IMR-90 (cell line): Measurements from ENCODE around the gene THOC6. TPM values are rescaled to one million over a fixed set of nuclear protein-coding genes. Genes with fewer than 3 reads are reported as not detected.
A peak's percentile ranks its signal among the peaks of the same experiment; 100 is the strongest.

Experiments used
- ATAC-seq: fragments of 200-7000 bp; cut with Tn5 transposase; 2 replicates; pipeline ENCODE4 v1.9.1; 2020; ENCODE audit warnings: low read depth, mild to moderate bottlenecking, moderate library complexity
- BruUV-seq: library from RNA; stranded (reverse); fragments of 400-500 nt; replicated peaks from 2 replicates; lab custom pipeline; 2021; lab: Mats Ljungman, UMichigan
- CTCF ChIA-PET: fragments of 300-600 bp; formaldehyde crosslinking; extraction: SDS; loops from one replicate; lab custom pipeline; 2021; ENCODE audit warnings: antibody characterized with exemption; lab: Yijun Ruan, JAX
- POLR2A ChIA-PET: fragments of 300-600 bp; sonication (Branson Sonifier 250); formaldehyde crosslinking; loops from one replicate; lab custom pipeline; 2022; ENCODE audit warnings: antibody characterized with exemption; ENCODE audit not compliant: unreplicated experiment; lab: Charles Lee
- DNase-seq: peaks from one replicate; pipeline ENCODE4 v3.0.0; 2013
- H2AFZ ChIP-seq: replicated peaks from 2 replicates; pipeline ENCODE3; 2013; ENCODE audit warnings: low read length, mild to moderate bottlenecking; ENCODE audit not compliant: poor library complexity
- H2AK5ac ChIP-seq: 2 replicates; pipeline ENCODE4 v1.6.1; 2013; ENCODE audit warnings: low read depth, low read length, inconsistent platforms
- H2AK9ac ChIP-seq: replicated peaks from 2 replicates; pipeline ENCODE3; 2013; ENCODE audit warnings: mild to moderate bottlenecking, low read depth, low read length, moderate library complexity; ENCODE audit not compliant: poor library complexity
- H2BK120ac ChIP-seq: 2 replicates; pipeline ENCODE4 v1.6.1; 2013; ENCODE audit warnings: low read depth, low read length, inconsistent platforms
- H2BK15ac ChIP-seq: 3 replicates; pipeline ENCODE4 v1.6.1; 2013; ENCODE audit warnings: low read depth, low read length, inconsistent platforms
- H2BK20ac ChIP-seq: 2 replicates; pipeline ENCODE4 v1.6.1; 2013; ENCODE audit warnings: low read depth, mild to moderate bottlenecking, inconsistent platforms, low read length, moderate library complexity
- H2BK5ac ChIP-seq: 2 replicates; pipeline ENCODE4 v1.6.1; 2013; ENCODE audit warnings: mild to moderate bottlenecking, low read depth, low read length, inconsistent platforms; ENCODE audit not compliant: poor library complexity, severe bottlenecking
- H3K14ac ChIP-seq: replicated peaks from 2 replicates; pipeline ENCODE4 v1.6.1; 2013; ENCODE audit warnings: low read depth, low read length, inconsistent platforms
- H3K18ac ChIP-seq: 2 replicates; pipeline ENCODE4 v1.6.1; 2013; ENCODE audit warnings: low read depth, low read length, control low read depth
- H3K23ac ChIP-seq: 2 replicates; pipeline ENCODE4 v1.6.1; 2013; ENCODE audit warnings: low read depth, low read length, inconsistent platforms
- H3K27ac ChIP-seq: 2 replicates; pipeline ENCODE4 v1.5.1; 2013; ENCODE audit warnings: mild to moderate bottlenecking, control low read depth, low read length; ENCODE audit not compliant: insufficient read depth
- H3K27me3 ChIP-seq: 2 replicates; pipeline ENCODE4 v1.6.1; 2013; ENCODE audit warnings: low read length; ENCODE audit not compliant: control insufficient read depth, insufficient read depth
- H3K36me3 ChIP-seq: 2 replicates; pipeline ENCODE4 v1.6.1; 2013; ENCODE audit warnings: low read length, mixed read lengths; ENCODE audit not compliant: control insufficient read depth, insufficient read depth
- H3K4ac ChIP-seq: 2 replicates; pipeline ENCODE4 v1.6.1; 2013; ENCODE audit warnings: low read depth, low read length, inconsistent platforms
- H3K4me1 ChIP-seq: 2 replicates; pipeline ENCODE4 v1.6.1; 2013; ENCODE audit warnings: low read length, mixed read lengths; ENCODE audit not compliant: control insufficient read depth, insufficient read depth
- H3K4me2 ChIP-seq: 2 replicates; pipeline ENCODE4 v1.6.1; 2013; ENCODE audit warnings: low read depth, mild to moderate bottlenecking, control low read depth, low read length, moderate library complexity
- H3K4me3 ChIP-seq: 2 replicates; pipeline ENCODE4 v1.5.1; 2013; ENCODE audit warnings: low read depth, mild to moderate bottlenecking, control low read depth, low read length, moderate library complexity; ENCODE audit not compliant: insufficient read depth
- H3K56ac ChIP-seq: 2 replicates; pipeline ENCODE4 v1.6.1; 2013; ENCODE audit warnings: low read length, inconsistent platforms; ENCODE audit not compliant: insufficient read depth; ENCODE audit errors: extremely low read depth
- H3K79me1 ChIP-seq, 2 experiments: 2 replicates each; pipeline ENCODE4 v1.6.1; 2013; ENCODE audit warnings: low read length in 2 of 2, inconsistent platforms in 1 of 2, low read depth in 1 of 2
- H3K9ac ChIP-seq: 2 replicates; pipeline ENCODE4 v1.6.1; 2013; ENCODE audit warnings: low read depth, low read length, control low read depth
- H3K9me1 ChIP-seq: 2 replicates; pipeline ENCODE4 v1.6.1; 2013; ENCODE audit warnings: low read length, inconsistent platforms; ENCODE audit not compliant: insufficient read depth
- H3K9me3 ChIP-seq: 2 replicates; pipeline ENCODE4 v1.6.1; 2013; ENCODE audit warnings: low read length; ENCODE audit not compliant: control insufficient read depth, insufficient read depth
- H4K20me1 ChIP-seq: 2 replicates; pipeline ENCODE4 v1.6.1; 2013; ENCODE audit warnings: low read length, inconsistent platforms; ENCODE audit not compliant: insufficient read depth
- H4K5ac ChIP-seq: 2 replicates; pipeline ENCODE4 v1.6.1; 2013; ENCODE audit warnings: mild to moderate bottlenecking, low read depth, low read length, control low read depth
- H4K8ac ChIP-seq, 2 experiments: 2 replicates each; pipeline ENCODE4 v1.6.1; 2013; ENCODE audit warnings: low read depth in 2 of 2, low read length in 2 of 2, control low read depth in 1 of 2, inconsistent platforms in 1 of 2
- H4K91ac ChIP-seq: 2 replicates; pipeline ENCODE4 v1.6.1; 2013; ENCODE audit warnings: low read depth, low read length, inconsistent platforms; ENCODE audit not compliant: insufficient read depth
- BHLHE40 ChIP-seq: fragments of 150-350 bp; IDR thresholded peaks from 2 replicates; pipeline ENCODE4 v1.6.1; 2016; ENCODE audit warnings: mild to moderate bottlenecking, low read depth, low read length
- CEBPB ChIP-seq: IDR thresholded peaks from 2 replicates; pipeline ENCODE4 v1.6.1; 2012; ENCODE audit warnings: low read depth, low read length, improper control_type of control experiment
- CHD1 ChIP-seq: IDR thresholded peaks from 2 replicates; pipeline ENCODE4 v1.6.1; 2012; ENCODE audit warnings: low read depth, low read length, improper control_type of control experiment
- FOS ChIP-seq: fragments of 150-350 bp; IDR thresholded peaks from 2 replicates; pipeline ENCODE4 v1.6.1; 2016; ENCODE audit warnings: low read depth, low read length
- MAFK ChIP-seq: IDR thresholded peaks from 2 replicates; pipeline ENCODE4 v1.6.1; 2012; ENCODE audit warnings: low read depth, low read length, improper control_type of control experiment
- MAZ ChIP-seq: IDR thresholded peaks from 2 replicates; pipeline ENCODE4 v1.6.1; 2012; ENCODE audit warnings: low read depth, mild to moderate bottlenecking, low read length, improper control_type of control experiment, moderate library complexity, borderline replicate concordance
- MXI1 ChIP-seq: IDR thresholded peaks from 2 replicates; pipeline ENCODE4 v1.6.1; 2012; ENCODE audit warnings: low read depth, mild to moderate bottlenecking, low read length, moderate library complexity, borderline replicate concordance
- NFE2L2 ChIP-seq: fragments of 150-350 bp; IDR thresholded peaks from 2 replicates; pipeline ENCODE4 v1.6.1; 2016; ENCODE audit warnings: low read depth, mild to moderate bottlenecking, low read length
- POLR2A ChIP-seq: IDR thresholded peaks from 2 replicates; pipeline ENCODE4 v1.6.1; 2012; ENCODE audit warnings: mild to moderate bottlenecking, low read depth, low read length
- RAD21 ChIP-seq: IDR thresholded peaks from 2 replicates; pipeline ENCODE4 v1.6.1; 2012; ENCODE audit warnings: low read length, improper control_type of control experiment
- RCOR1 ChIP-seq: IDR thresholded peaks from 2 replicates; pipeline ENCODE4 v1.6.1; 2012; ENCODE audit warnings: mild to moderate bottlenecking, low read length, improper control_type of control experiment; ENCODE audit not compliant: insufficient replicate concordance
- RFX5 ChIP-seq: IDR thresholded peaks from 2 replicates; pipeline ENCODE4 v1.8.0; 2012; ENCODE audit warnings: low read depth, mild to moderate bottlenecking, low read length, moderate library complexity
- SMC3 ChIP-seq: fragments of 150-350 bp; IDR thresholded peaks from 2 replicates; pipeline ENCODE4 v1.6.1; 2016; ENCODE audit warnings: low read depth, mild to moderate bottlenecking, antibody characterized with exemption, low read length, moderate library complexity
- WGBS, 2 experiments: methylation state at CpG; one replicate each; pipeline versions ENCODE4 v1.1.5 to v1.1.7; 2013; ENCODE audit warnings: missing lambda C conversion rate in 2 of 2; ENCODE audit not compliant: insufficient read length in 1 of 2; ENCODE audit errors: extremely low coverage in 2 of 2; 5-methylcytosine and 5-hydroxymethylcytosine counted together
- dilution Hi-C: fragments of 300-500 bp; cut with HindIII; formaldehyde crosslinking; loops from one replicate; pipeline ENCODE4 v1.14.3; 2018; ENCODE audit warnings: low sequenced_read_pairs; ENCODE audit not compliant: unreplicated experiment
- in situ Hi-C: fragments of 300-500 bp; cut with MboI; formaldehyde crosslinking; loops from 3 replicates; pipeline ENCODE4 v1.14.3; 2019; ENCODE audit warnings: low sequenced_read_pairs, inconsistent platforms, mixed read lengths
- intact Hi-C: fragments of 100-400 bp; cut with micrococcal nuclease; formaldehyde crosslinking; loops from 2 replicates; pipeline ENCODE4 v1.10.0; 2022
- polyA plus RNA-seq, 3 experiments: library from polyadenylated mRNA; depleted of rRNA; stranded (reverse); fragments of >200 nt; gene quantifications; 2 replicates each; pipeline ENCODE4 v1.2.3, GENCODE V29; 2012; ENCODE audit warnings: low replicate concordance in 1 of 3
- total RNA-seq: library from RNA; depleted of rRNA; stranded (reverse); fragments of >200 nt; gene quantifications from 2 replicates; pipeline ENCODE4 v1.2.3, GENCODE V29; 2012
- TF ChIP-seq, protein P1 (sequence below): fragments of 150-350 bp; IDR thresholded peaks from 2 replicates; pipeline ENCODE4 v1.6.1; 2017; ENCODE audit warnings: mild to moderate bottlenecking, antibody characterized with exemption, low read length, low read depth
- TF ChIP-seq, protein P2 (sequence below): conservative IDR thresholded peaks from 2 replicates; pipeline ENCODE4 v1.5.1; 2012; ENCODE audit warnings: mild to moderate bottlenecking, low read depth, low read length, improper control_type of control experiment

The THOC6 gene
- total and polyA plus RNA-seq, 2 of the 4 experiments (the other 2 are of a cell fraction), result 16.8 to 23.1 TPM

GRCh38 chr16:3060339-3061127 lies 36.7 kb downstream of the THOC6 start:
- TF ChIP-seq POLR2A (no peak), SMC3 (no peak), MAFK (no peak), RCOR1 (no peak), CEBPB (no peak), BHLHE40 (no peak), MAZ (no peak), RFX5 (no peak), CHD1 (no peak), RAD21 (no peak), NFE2L2 (no peak), FOS (no peak), MXI1 (no peak)
- TF ChIP-seq, protein P1, sequence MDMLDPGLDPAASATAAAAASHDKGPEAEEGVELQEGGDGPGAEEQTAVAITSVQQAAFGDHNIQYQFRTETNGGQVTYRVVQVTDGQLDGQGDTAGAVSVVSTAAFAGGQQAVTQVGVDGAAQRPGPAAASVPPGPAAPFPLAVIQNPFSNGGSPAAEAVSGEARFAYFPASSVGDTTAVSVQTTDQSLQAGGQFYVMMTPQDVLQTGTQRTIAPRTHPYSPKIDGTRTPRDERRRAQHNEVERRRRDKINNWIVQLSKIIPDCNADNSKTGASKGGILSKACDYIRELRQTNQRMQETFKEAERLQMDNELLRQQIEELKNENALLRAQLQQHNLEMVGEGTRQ, result no peak
- TF ChIP-seq, protein P2, sequence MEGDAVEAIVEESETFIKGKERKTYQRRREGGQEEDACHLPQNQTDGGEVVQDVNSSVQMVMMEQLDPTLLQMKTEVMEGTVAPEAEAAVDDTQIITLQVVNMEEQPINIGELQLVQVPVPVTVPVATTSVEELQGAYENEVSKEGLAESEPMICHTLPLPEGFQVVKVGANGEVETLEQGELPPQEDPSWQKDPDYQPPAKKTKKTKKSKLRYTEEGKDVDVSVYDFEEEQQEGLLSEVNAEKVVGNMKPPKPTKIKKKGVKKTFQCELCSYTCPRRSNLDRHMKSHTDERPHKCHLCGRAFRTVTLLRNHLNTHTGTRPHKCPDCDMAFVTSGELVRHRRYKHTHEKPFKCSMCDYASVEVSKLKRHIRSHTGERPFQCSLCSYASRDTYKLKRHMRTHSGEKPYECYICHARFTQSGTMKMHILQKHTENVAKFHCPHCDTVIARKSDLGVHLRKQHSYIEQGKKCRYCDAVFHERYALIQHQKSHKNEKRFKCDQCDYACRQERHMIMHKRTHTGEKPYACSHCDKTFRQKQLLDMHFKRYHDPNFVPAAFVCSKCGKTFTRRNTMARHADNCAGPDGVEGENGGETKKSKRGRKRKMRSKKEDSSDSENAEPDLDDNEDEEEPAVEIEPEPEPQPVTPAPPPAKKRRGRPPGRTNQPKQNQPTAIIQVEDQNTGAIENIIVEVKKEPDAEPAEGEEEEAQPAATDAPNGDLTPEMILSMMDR, result no peak
- Histone ChIP-seq H3K9me3 (no peaks in the 10 kb centered on the region), H2AK5ac (no peak overlapping the region), H2BK120ac (no peak overlapping the region), H4K20me1 (no peaks in the 10 kb centered on the region; the same call in 1 of the 2 replicates), H3K27ac (no peak overlapping the region), H3K36me3 (no peaks in the 10 kb centered on the region), H4K5ac (no peak overlapping the region), H2BK20ac (no peak overlapping the region), H3K27me3 (no peaks in the 10 kb centered on the region; the same call in 1 of the 2 replicates), H3K56ac (no peak overlapping the region), H3K4me1 (peaks cover 14% of the 10 kb centered on the region), H3K79me1 (peaks cover 0 to 24% of the 10 kb centered on the region in 2 experiments; a peak in 2 of 4 replicates), H3K4ac (peak overlapping the region; percentile 93), H3K9me1 (peaks cover 15% of the 10 kb centered on the region), H3K4me3 (no peak overlapping the region), H3K23ac (no peak overlapping the region), H3K9ac (no peak overlapping the region), H3K4me2 (no peak overlapping the region), H4K91ac (0 out of 2 replicates have a peak overlapping the region, but pooled peaks have one; percentile 1), H2AFZ (no peak overlapping the region), H2AK9ac (no peak overlapping the region), H2BK15ac (no peak overlapping the region), H3K14ac (no peak overlapping the region), H2BK5ac (no peak overlapping the region), H3K18ac (no peak overlapping the region), H4K8ac (peak overlapping the region; percentile 87 to 100; a peak in 2 of 4 replicates)
- ATAC-seq (no peak), DNase-seq (no peak)
- CTCF ChIA-PET, result no interaction called here
- WGBS, 2 experiments, result 100% methylated on average over 2 of the region's 14 CpGs; no CpG with 5 or more reads in 1 of the 2 experiments
- dilution Hi-C loops, result no loop called here
- in situ Hi-C loops, result loop anchor here (5.0 kb wide), 1 partner anchor 42 kb away; no protein-coding TSS in a partner anchor
- POLR2A ChIA-PET, result no interaction called here
- no TSS peak for BruUV-seq
- intact Hi-C loops, result no loop called here
